SK-N-SH treated with all-trans-retinoic acid at 6 μM for 48 hours (cell line): ENCODE results near the gene CEMP1.

ENCODE experiments used
- ATAC-seq: fragments of 200-7000 bp; cut with Tn5 transposase; 3 replicates; pipeline ENCODE4 v1.9.1; 2020; ENCODE audit warnings: mild to moderate bottlenecking, moderate library complexity
- ARNTL ChIP-seq: fragments of 450-650 bp; formaldehyde crosslinking; IDR thresholded peaks from 2 replicates; pipeline ENCODE4 v1.5.0; 2020; ENCODE audit warnings: low read depth, mild to moderate bottlenecking, moderate library complexity, borderline replicate concordance
- BACH2 ChIP-seq: fragments of 250-450 bp; sonication (Bioruptor Pico); IDR thresholded peaks from 2 replicates; pipeline ENCODE4 v1.9.0; 2021; ENCODE audit warnings: mild to moderate bottlenecking, borderline replicate concordance
- CSDC2 ChIP-seq: fragments of 250-450 bp; sonication (Bioruptor Pico); IDR thresholded peaks from 2 replicates; pipeline ENCODE4 v1.5.0; 2020; ENCODE audit warnings: mild to moderate bottlenecking, moderate library complexity
- GLIS3 ChIP-seq: fragments of 250-450 bp; sonication (Bioruptor Pico); IDR thresholded peaks from 2 replicates; pipeline ENCODE4 v1.5.0; 2020; ENCODE audit warnings: mild to moderate bottlenecking, moderate library complexity
- ISL1 ChIP-seq: fragments of 250-450 bp; sonication (Bioruptor Pico); IDR thresholded peaks from 2 replicates; pipeline ENCODE4 v2.1.2; 2022; ENCODE audit warnings: mild to moderate bottlenecking, moderate library complexity
- OSR1 ChIP-seq: fragments of 250-450 bp; sonication (Bioruptor Pico); IDR thresholded peaks from 2 replicates; pipeline ENCODE4 v1.8.0; 2022; ENCODE audit warnings: moderate library complexity, mild to moderate bottlenecking, inconsistent platforms
- PPARA ChIP-seq: fragments of 250-450 bp; sonication (Bioruptor Pico); IDR thresholded peaks from 2 replicates; pipeline ENCODE4 v1.5.0; 2020; ENCODE audit warnings: mild to moderate bottlenecking, borderline replicate concordance
- RARB ChIP-seq: fragments of 250-450 bp; sonication (Bioruptor Pico); IDR thresholded peaks from 2 replicates; pipeline ENCODE4 v1.8.0; 2021; ENCODE audit warnings: mild to moderate bottlenecking, moderate library complexity
- TOX ChIP-seq: fragments of 250-450 bp; sonication (Bioruptor Pico); IDR thresholded peaks from 2 replicates; pipeline ENCODE4 v1.8.0; 2021; ENCODE audit warnings: mild to moderate bottlenecking, moderate library complexity, borderline replicate concordance
- ZC3H10 ChIP-seq: fragments of 250-450 bp; sonication (Bioruptor Pico); IDR thresholded peaks from 2 replicates; pipeline ENCODE4 v1.5.1; 2021; ENCODE audit warnings: mild to moderate bottlenecking, moderate library complexity
- ZFP3 ChIP-seq: fragments of 250-450 bp; sonication (Bioruptor Pico); IDR thresholded peaks from 2 replicates; pipeline ENCODE4 v1.5.0; 2020; ENCODE audit warnings: mild to moderate bottlenecking, moderate library complexity
- ZFP30 ChIP-seq: fragments of 450-650 bp; formaldehyde crosslinking; IDR thresholded peaks from 2 replicates; pipeline ENCODE4 v1.5.0; 2022; ENCODE audit warnings: mild to moderate bottlenecking, moderate library complexity
- ZNF70 ChIP-seq: fragments of 450-650 bp; formaldehyde crosslinking; IDR thresholded peaks from 2 replicates; pipeline ENCODE4 v1.5.0; 2020; ENCODE audit warnings: mild to moderate bottlenecking, moderate library complexity
- ZNF8 ChIP-seq: fragments of 450-650 bp; formaldehyde crosslinking; IDR thresholded peaks from 2 replicates; pipeline ENCODE4 v1.5.0; 2020; ENCODE audit warnings: mild to moderate bottlenecking, moderate library complexity
- TF ChIP-seq, protein P1 (sequence below): fragments of 250-450 bp; sonication (Bioruptor Pico); IDR thresholded peaks from 2 replicates; pipeline ENCODE4 v1.8.0; 2021; ENCODE audit warnings: low read depth, mild to moderate bottlenecking, moderate library complexity, borderline replicate concordance
- TF ChIP-seq, protein P2 (sequence below): fragments of 250-450 bp; sonication (Bioruptor Pico); IDR thresholded peaks from 2 replicates; pipeline ENCODE4 v1.5.0; 2020; ENCODE audit warnings: mild to moderate bottlenecking, moderate library complexity
- TF ChIP-seq, protein P3 (sequence below): fragments of 250-450 bp; sonication (Bioruptor Pico); IDR thresholded peaks from 2 replicates; pipeline ENCODE4 v1.8.0; 2020; ENCODE audit warnings: mild to moderate bottlenecking, moderate library complexity, borderline replicate concordance

CEMP1 gene

DNA sequence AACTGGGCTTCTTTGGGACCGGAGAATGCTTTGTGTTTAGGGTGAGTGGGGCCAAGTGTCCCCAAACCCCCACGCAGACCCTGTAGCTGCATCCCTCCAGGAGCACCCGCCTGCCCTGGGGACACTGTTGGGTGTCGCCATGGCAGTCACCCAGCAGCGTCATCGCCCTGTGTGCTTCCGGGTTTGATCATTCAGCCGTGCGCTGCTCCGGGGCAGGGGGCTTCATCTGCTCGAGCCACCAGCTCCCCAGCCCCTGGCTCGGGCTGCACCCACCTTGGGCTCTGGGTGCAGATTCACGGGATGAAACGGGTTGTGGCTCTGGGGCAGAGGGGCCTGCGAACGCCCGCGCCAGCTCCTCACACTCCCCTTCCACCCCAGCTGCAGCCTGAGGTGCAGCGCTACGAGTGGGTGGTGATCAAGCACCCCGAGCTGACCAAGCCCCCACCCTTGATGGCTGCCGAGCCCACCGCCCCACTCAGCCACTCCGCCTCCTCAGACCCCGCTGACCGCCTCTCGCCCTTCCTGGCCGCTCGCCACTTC lies 31.2 kb downstream of the CEMP1 start:
- ATAC-seq: no peak
- no peak for TF ChIP-seq ZNF70 (CRISPR knock-in tag)
- TF ChIP-seq RARB (CRISPR knock-in tag): no peak
- TF ChIP-seq, protein P1, sequence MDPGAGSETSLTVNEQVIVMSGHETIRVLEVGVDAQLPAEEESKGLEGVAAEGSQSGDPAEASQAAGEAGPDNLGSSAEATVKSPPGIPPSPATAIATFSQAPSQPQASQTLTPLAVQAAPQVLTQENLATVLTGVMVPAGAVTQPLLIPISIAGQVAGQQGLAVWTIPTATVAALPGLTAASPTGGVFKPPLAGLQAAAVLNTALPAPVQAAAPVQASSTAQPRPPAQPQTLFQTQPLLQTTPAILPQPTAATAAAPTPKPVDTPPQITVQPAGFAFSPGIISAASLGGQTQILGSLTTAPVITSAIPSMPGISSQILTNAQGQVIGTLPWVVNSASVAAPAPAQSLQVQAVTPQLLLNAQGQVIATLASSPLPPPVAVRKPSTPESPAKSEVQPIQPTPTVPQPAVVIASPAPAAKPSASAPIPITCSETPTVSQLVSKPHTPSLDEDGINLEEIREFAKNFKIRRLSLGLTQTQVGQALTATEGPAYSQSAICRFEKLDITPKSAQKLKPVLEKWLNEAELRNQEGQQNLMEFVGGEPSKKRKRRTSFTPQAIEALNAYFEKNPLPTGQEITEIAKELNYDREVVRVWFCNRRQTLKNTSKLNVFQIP (CRISPR knock-in tag): no peak
- TF ChIP-seq BACH2 (CRISPR knock-in tag): no peak
- no peak for TF ChIP-seq ZC3H10 (CRISPR knock-in tag)
- TF ChIP-seq TOX (CRISPR knock-in tag): no peak

DNA sequence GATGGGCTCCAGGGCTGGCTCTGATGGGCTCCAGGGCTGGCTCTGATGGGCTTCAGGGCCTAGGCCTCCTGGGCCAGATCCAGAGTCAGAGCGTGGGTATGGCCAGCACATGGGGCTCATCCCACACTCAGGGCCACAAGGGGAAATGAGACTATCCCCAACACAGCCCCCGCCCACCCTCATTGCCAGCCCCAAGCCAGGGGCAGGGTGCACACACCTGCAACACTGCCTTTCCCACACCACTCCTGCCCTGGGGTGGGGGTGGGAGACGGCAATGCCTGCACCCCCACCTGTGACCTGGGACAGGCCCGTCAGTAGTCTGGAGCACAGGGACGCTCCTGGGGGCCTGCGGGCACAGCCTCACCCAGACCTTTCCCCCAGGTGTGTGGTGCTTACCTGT lies 31.8 kb downstream of the CEMP1 start:
- no peak for ATAC-seq
- no peak for TF ChIP-seq OSR1 (CRISPR knock-in tag)
- TF ChIP-seq ZNF70 (CRISPR knock-in tag): no peak
- TF ChIP-seq, protein P2, sequence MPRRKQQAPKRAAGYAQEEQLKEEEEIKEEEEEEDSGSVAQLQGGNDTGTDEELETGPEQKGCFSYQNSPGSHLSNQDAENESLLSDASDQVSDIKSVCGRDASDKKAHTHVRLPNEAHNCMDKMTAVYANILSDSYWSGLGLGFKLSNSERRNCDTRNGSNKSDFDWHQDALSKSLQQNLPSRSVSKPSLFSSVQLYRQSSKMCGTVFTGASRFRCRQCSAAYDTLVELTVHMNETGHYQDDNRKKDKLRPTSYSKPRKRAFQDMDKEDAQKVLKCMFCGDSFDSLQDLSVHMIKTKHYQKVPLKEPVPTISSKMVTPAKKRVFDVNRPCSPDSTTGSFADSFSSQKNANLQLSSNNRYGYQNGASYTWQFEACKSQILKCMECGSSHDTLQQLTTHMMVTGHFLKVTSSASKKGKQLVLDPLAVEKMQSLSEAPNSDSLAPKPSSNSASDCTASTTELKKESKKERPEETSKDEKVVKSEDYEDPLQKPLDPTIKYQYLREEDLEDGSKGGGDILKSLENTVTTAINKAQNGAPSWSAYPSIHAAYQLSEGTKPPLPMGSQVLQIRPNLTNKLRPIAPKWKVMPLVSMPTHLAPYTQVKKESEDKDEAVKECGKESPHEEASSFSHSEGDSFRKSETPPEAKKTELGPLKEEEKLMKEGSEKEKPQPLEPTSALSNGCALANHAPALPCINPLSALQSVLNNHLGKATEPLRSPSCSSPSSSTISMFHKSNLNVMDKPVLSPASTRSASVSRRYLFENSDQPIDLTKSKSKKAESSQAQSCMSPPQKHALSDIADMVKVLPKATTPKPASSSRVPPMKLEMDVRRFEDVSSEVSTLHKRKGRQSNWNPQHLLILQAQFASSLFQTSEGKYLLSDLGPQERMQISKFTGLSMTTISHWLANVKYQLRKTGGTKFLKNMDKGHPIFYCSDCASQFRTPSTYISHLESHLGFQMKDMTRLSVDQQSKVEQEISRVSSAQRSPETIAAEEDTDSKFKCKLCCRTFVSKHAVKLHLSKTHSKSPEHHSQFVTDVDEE (CRISPR knock-in tag): no peak
- TF ChIP-seq BACH2 (CRISPR knock-in tag): no peak
- TF ChIP-seq GLIS3 (CRISPR knock-in tag): no peak
- no peak for TF ChIP-seq ARNTL
- no peak for TF ChIP-seq RARB (CRISPR knock-in tag)
- no peak for TF ChIP-seq ZFP30 (CRISPR knock-in tag)
- TF ChIP-seq PPARA: no peak
- TF ChIP-seq TOX (CRISPR knock-in tag): no peak

DNA sequence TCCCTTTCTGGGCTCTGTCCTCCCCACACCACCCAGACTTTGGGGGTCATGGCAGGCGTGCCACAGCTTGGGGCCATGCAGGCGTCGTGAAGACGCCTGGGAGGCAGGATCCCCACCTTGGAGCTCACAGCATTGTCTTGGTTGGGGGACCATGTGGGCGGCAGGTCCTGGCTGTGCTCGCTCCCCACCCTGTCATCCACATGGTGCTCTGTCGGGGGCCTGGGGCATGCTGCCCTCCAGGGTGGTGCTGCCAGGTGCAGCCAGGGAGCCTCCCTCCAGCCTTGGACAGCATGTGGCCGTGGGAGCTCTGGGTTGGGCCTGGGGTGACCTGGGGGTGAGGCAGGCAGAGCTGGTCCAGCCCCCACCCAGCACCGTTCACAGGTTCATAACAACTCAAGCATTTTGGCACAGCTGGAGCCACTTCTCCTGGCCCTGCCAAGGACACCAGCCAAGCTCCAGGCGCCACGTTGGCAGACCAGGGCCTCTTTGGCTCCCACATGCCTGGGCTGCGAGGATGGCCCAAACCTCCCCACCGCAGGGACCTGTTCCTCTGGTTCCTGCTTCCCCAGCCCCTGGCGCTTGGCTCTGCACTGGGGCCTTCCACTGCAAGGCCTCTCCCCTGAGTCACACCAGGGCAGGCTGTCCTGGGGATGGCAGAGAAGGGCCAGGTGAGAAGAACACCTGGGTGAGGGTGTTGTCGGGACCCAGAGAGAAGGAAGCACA lies 32.5 kb downstream of the CEMP1 start:
- ATAC-seq: no peak
- TF ChIP-seq, protein P3, sequence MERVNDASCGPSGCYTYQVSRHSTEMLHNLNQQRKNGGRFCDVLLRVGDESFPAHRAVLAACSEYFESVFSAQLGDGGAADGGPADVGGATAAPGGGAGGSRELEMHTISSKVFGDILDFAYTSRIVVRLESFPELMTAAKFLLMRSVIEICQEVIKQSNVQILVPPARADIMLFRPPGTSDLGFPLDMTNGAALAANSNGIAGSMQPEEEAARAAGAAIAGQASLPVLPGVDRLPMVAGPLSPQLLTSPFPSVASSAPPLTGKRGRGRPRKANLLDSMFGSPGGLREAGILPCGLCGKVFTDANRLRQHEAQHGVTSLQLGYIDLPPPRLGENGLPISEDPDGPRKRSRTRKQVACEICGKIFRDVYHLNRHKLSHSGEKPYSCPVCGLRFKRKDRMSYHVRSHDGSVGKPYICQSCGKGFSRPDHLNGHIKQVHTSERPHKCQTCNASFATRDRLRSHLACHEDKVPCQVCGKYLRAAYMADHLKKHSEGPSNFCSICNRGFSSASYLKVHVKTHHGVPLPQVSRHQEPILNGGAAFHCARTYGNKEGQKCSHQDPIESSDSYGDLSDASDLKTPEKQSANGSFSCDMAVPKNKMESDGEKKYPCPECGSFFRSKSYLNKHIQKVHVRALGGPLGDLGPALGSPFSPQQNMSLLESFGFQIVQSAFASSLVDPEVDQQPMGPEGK (CRISPR knock-in tag): no peak
- no peak for TF ChIP-seq ZNF70 (CRISPR knock-in tag)
- no peak for TF ChIP-seq ZNF8 (CRISPR knock-in tag)
- no peak for TF ChIP-seq TOX (CRISPR knock-in tag)
- TF ChIP-seq, protein P2 (CRISPR knock-in tag): no peak
- no peak for TF ChIP-seq ZFP3 (CRISPR knock-in tag)
- TF ChIP-seq ZC3H10 (CRISPR knock-in tag): no peak
- TF ChIP-seq ISL1: no peak
- TF ChIP-seq CSDC2 (CRISPR knock-in tag): no peak
- TF ChIP-seq RARB (CRISPR knock-in tag): no peak
